Natural killer cell (primary cell): ENCODE results near the gene NUB1. TPM values are rescaled to one million over a fixed set of nuclear protein-coding genes. Genes with fewer than 3 reads are reported as not detected.
A peak's percentile ranks its signal among the peaks of the same experiment; 100 is the strongest.

Experiments
- ATAC-seq, 3 donors: fragments of 150-1000 bp in 2 of 3; fragments of 200-7000 bp in 1 of 3; cut with Tn5 transposase; 1 replicate in 1 of 3; 2 replicates in 2 of 3; pipeline ENCODE4 v1.10.0; 2021; ENCODE audit warnings: mild to moderate bottlenecking in 2 of 3, moderate library complexity in 2 of 3
- DNase-seq, 2 donors: peaks; one replicate each; pipeline versions ENCODE4 v3.0.0 to v3.0.0-alpha.2; 2013 to 2021; ENCODE audit warnings: mixed read lengths in 1 of 2
- H3K27ac ChIP-seq: one replicate; pipeline ENCODE4 v1.5.1; 2013; ENCODE audit warnings: mild to moderate bottlenecking, low read length
- H3K27me3 ChIP-seq: one replicate; pipeline ENCODE4 v1.6.1; 2013; ENCODE audit warnings: low read length; ENCODE audit not compliant: control insufficient read depth, insufficient read depth
- H3K36me3 ChIP-seq: one replicate; pipeline ENCODE4 v1.6.1; 2013; ENCODE audit warnings: low read length; ENCODE audit not compliant: control insufficient read depth, insufficient read depth
- H3K4me1 ChIP-seq: one replicate; pipeline ENCODE4 v1.6.1; 2013; ENCODE audit warnings: low read length; ENCODE audit not compliant: control insufficient read depth, insufficient read depth
- H3K4me3 ChIP-seq: one replicate; pipeline ENCODE4 v1.5.1; 2013; ENCODE audit warnings: low read length
- H3K9me3 ChIP-seq: one replicate; pipeline ENCODE4 v1.6.1; 2013; ENCODE audit warnings: low read length; ENCODE audit not compliant: control insufficient read depth, insufficient read depth
- H3K27ac Mint-ChIP-seq, 2 donors: one replicate each; pipeline ENCODE4 v1.8.0; 2022; ENCODE audit warnings: mild to moderate bottlenecking in 2 of 2, mixed read lengths in 2 of 2, moderate library complexity in 1 of 2
- H3K27me3 Mint-ChIP-seq, 2 donors: one replicate each; pipeline ENCODE4 v1.8.0; 2022; ENCODE audit warnings: low read depth in 2 of 2, mixed read lengths in 2 of 2
- H3K36me3 Mint-ChIP-seq: one replicate; pipeline ENCODE4 v1.8.0; 2022; ENCODE audit warnings: mixed read lengths
- H3K4me1 Mint-ChIP-seq, 2 donors: one replicate each; pipeline ENCODE4 v1.8.0; 2022; ENCODE audit warnings: mixed read lengths in 2 of 2
- H3K4me3 Mint-ChIP-seq: one replicate; pipeline ENCODE4 v1.8.0; 2022; ENCODE audit warnings: mild to moderate bottlenecking, moderate library complexity, mixed read lengths
- H3K9me3 Mint-ChIP-seq, 2 donors: one replicate each; pipeline ENCODE4 v1.8.0; 2022; ENCODE audit warnings: mixed read lengths in 2 of 2
- CTCF ChIP-seq: fragments of 200-600 bp; IDR thresholded peaks from one replicate; pipeline ENCODE4 v1.8.0; 2022; ENCODE audit warnings: antibody characterized with exemption
- WGBS: methylation state at CpG from one replicate; pipeline ENCODE4 v1.1.7; 2013; ENCODE audit warnings: missing lambda C conversion rate; ENCODE audit not compliant: insufficient coverage; 5-methylcytosine and 5-hydroxymethylcytosine counted together
- intact Hi-C: fragments of 100-400 bp; cut with micrococcal nuclease; formaldehyde crosslinking; loops from one replicate; pipeline ENCODE4 v1.14.2; 2022
- total RNA-seq, 4 donors: library from RNA; stranded (reverse); fragments of 120-200 nt in 1 of 4; gene quantifications; one replicate each; pipeline versions ENCODE4 v1.2.3 to v1.2.4, GENCODE V29; 2013 to 2022

The NUB1 gene
- total RNA-seq, 3 donors from 2014 or later (not counting 1 experiment from before 2014, with no cell fraction given) = 110 to 113 (median 111) TPM

- DNase-seq = peak in 1 of 2 donors; percentile 55
- peaks cover 51% of the 10 kb centered on the region for H3K36me3 ChIP-seq
- no peak for ATAC-seq
- Mint-ChIP-seq H3K27ac (peak overlapping the region; percentile 98 to 100), H3K27me3 (no peaks in the 10 kb centered on the region), H3K36me3 (peaks cover 13% of the 10 kb centered on the region), H3K4me3 (peak overlapping the region; percentile 81), H3K9me3 (no peaks in the 10 kb centered on the region), H3K4me1 (peaks cover 29 to 34% of the 10 kb centered on the region in 2 donors)
- peaks cover 37% of the 10 kb centered on the region for H3K4me1 ChIP-seq
- intact Hi-C loops = loop anchor here (5.0 kb wide), 1 partner anchor 281 kb away; no protein-coding TSS in a partner anchor
- H3K27me3 ChIP-seq = no peaks in the 10 kb centered on the region
- 71% methylated on average over 8 of the region's 8 CpGs for WGBS
- peak overlapping the region; percentile 99 for H3K27ac ChIP-seq
- H3K4me3 ChIP-seq = no peak overlapping the region
- no peak for TF ChIP-seq CTCF
- H3K9me3 ChIP-seq = no peaks in the 10 kb centered on the region
These were observed 9.4 kb downstream of the NUB1 start for GRCh38 chr7:151351027-151351426.

GRCh38 chr7:151351967-151352366, 10.4 kb downstream of the NUB1 start:
- Histone ChIP-seq H3K4me1 (peaks cover 37% of the 10 kb centered on the region), H3K27me3 (no peaks in the 10 kb centered on the region), H3K27ac (peak overlapping the region; percentile 99), H3K36me3 (peaks cover 47% of the 10 kb centered on the region), H3K9me3 (no peaks in the 10 kb centered on the region), H3K4me3 (no peak overlapping the region)
- WGBS = 10% methylated on average over 6 of the region's 6 CpGs
- H3K36me3 Mint-ChIP-seq = peaks cover 15% of the 10 kb centered on the region
- H3K4me3 Mint-ChIP-seq = peak overlapping the region; percentile 81
- no peak for TF ChIP-seq CTCF
- ATAC-seq (peak; percentile 22 to 37 (median 25)), DNase-seq (peak in 1 of 2 donors; percentile 85)
- peaks cover 29 to 34% of the 10 kb centered on the region in 2 donors for H3K4me1 Mint-ChIP-seq
- H3K9me3 Mint-ChIP-seq = no peaks in the 10 kb centered on the region
- no peaks in the 10 kb centered on the region for H3K27me3 Mint-ChIP-seq
- peak overlapping the region; percentile 98 to 100 for H3K27ac Mint-ChIP-seq
- intact Hi-C loops = loop anchor here (5.0 kb wide), 1 partner anchor 280 kb away; no protein-coding TSS in a partner anchor

- no peaks in the 10 kb centered on the region for H3K9me3 ChIP-seq
- no peak overlapping the region for H3K4me3 ChIP-seq
- peaks cover 37% of the 10 kb centered on the region for H3K4me1 ChIP-seq
- no peaks in the 10 kb centered on the region for H3K27me3 ChIP-seq
- Mint-ChIP-seq H3K36me3 (peaks cover 15% of the 10 kb centered on the region), H3K4me3 (no peak overlapping the region), H3K27me3 (no peaks in the 10 kb centered on the region), H3K9me3 (no peaks in the 10 kb centered on the region), H3K27ac (peak overlapping the region; percentile 98 to 100), H3K4me1 (peaks cover 29 to 34% of the 10 kb centered on the region in 2 donors)
- DNase-seq = no peak
- 61% methylated on average over 5 of the region's 5 CpGs for WGBS
- intact Hi-C loops = loop anchor here (5.0 kb wide), 1 partner anchor 280 kb away; no protein-coding TSS in a partner anchor
- H3K27ac ChIP-seq = peak overlapping the region; percentile 99
- no peak for ATAC-seq
- peaks cover 47% of the 10 kb centered on the region for H3K36me3 ChIP-seq
- no peak for TF ChIP-seq CTCF
These were observed 10.9 kb downstream of the NUB1 start for GRCh38 chr7:151352512-151352911.
